GM21423 (cell line): ENCODE measurements around the gene SYT1.
"Not testable (repeated sequence)": the region's sequence is repeated elsewhere in the genome, so short reads cannot be mapped to it uniquely, and the experiment has no call there.

ENCODE experiments used
- ATAC-seq: cut with Tn5 transposase; IDR thresholded peaks from one replicate; pipeline ENCODE4 v1.9.1; 2021; ENCODE audit warnings: mild to moderate bottlenecking, moderate library complexity; ENCODE audit not compliant: unreplicated experiment

Gene SYT1

DNA sequence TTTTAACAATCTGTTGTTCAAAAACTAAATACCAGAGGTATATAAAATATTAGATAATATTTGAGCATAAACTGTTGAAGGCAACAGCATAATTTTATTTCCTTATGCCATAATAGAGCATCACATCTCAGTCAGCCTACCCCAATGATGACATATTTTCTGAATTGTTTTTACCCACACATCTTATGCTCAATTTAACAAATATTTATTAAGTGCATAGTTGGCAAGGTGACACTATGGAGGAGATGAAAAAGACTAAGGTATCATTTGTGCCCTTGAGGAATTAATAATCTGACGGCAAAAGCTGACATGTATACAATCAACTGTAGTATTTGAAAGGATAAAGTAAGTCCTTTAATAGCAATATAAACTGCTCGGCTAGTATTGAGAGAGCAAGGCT lies 102.4 kb downstream of the SYT1 start:
- ATAC-seq, result no peak

DNA sequence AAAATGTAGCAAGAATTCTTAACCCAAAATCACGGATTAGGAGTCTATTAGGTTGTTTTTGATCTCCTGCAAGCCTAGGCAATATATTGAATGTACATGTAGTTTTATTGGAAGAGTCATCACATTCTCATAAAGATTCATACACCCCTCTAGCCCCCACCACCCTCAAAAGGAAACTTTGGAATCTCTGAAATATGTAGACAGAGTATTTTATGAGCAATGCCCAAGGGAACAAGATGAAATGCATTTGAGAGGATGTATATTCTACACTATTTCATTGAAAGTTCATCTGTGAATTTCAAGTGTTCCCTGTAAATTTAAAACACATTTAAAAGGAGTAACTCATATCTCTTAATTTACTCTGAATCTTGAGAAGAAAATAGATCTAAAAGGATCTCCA lies 103.7 kb downstream of the SYT1 start:
- no peak for ATAC-seq

DNA sequence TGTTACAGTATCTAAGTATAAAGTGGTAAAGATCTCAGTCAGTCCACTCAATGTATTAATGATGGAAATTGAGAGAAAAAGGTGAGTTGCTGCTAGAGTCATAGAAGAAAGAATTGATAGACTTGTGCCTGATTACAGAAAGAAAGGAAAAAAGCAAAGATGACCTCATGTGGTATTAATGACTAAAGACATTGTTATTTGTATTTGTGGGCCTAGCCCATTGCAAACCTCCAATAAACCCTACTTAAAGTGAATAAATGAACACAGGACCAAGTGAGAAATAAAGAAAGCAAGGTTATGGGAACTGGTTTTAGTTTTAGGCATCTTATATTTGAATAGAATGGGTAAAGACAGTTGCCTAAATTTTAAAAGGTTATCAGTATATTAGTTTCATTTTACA lies 105.5 kb downstream of the SYT1 start:
- ATAC-seq, result no peak

DNA sequence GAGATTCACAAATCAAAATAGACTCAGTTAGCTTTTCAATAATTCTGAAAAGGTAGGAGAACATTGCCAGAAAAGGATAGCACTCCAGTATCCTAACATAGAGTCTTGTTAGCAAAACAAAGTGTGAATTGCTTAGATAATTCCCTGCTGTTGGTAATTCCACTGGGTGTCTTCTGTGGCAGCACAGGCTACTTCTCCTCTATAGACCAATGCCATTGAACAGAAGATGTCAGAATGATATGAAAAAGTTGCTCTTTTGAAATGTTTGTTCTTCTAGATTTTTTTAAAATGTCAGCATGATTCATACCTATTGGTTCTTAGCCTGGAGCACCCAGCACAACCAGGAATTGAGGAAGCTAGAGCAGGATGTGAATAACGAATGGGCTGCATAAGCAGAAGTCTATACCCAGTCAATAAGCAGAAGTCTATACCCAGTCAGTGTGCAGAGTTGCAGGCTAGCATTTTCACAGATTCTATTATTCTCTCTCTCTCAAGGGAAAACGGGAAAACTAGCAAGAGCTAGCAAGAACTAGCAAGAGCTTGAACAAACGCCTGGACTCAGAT lies 112.8 kb downstream of the SYT1 start:
- no peak for ATAC-seq

- ATAC-seq, result no peak
Observed at GRCh38 chr12:78994168-78994791, 129.7 kb downstream of the SYT1 start.

DNA sequence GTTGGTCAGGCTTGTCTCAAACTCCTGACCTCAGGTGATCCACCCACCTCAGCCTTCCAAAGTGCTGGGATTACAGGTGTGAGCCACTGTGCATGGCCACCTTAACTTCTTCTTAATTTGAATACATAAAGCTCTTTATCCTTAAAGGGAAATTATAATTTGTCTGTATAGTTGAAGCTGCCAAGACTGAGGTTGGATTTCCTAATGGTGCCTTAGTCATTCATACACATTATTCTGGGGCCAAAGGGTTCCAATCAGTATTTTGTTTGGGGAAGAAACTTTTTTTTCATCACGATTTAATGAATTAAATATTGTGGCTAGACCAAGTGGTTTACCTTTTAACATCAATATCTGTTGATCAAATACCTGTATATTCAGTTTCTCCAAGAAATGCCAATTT lies 135.9 kb downstream of the SYT1 start:
- no peak for ATAC-seq

GRCh38 chr12:79001404-79001803 lies 136.8 kb downstream of the SYT1 start:
- no peak for ATAC-seq

DNA sequence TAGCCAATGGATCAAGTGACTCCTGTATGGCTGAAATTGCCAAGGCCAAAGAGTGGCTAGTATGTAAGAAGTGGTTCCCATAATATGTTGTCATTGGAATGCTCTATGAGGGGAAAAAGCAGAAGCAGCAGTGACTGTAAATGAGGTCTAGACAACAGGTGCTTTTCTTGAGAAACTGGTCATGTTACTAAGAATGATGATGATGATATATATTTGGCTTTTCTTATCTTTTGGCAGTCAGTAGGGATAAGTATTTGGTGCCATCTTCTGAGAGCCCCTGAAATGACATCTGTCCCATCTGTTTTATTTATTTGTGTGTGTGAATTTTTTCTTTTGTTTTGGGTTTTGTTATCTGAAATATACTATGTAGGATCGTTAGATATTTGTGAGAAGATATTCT lies 141.7 kb downstream of the SYT1 start:
- ATAC-seq, result no peak

GRCh38 chr12:79008591-79008990 lies 144.0 kb downstream of the SYT1 start:
- no peak for ATAC-seq

GRCh38 chr12:79012636-79013035 lies 148.1 kb downstream of the SYT1 start:
- ATAC-seq, result no peak

- no peak for ATAC-seq
Observed at GRCh38 chr12:79016181-79016580, 151.6 kb downstream of the SYT1 start.

DNA sequence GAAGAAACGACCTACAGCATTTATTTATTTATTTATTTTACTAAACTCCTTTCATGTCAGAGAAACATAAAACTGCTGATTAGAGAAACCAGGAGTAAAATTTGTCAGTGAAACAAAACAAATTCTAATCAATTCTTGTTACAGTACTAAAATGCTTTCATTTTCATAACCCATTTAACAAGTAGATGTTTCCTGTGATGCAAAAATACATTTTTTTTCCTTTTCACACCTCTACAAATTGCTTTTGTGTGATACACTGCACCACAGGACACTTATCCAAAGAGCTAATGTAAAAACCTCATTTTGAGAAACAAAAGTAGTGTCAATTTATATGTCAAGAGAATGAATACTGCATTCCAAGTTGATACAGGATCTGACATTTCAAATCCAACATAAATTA lies 155.1 kb downstream of the SYT1 start:
- ATAC-seq, result peak; percentile 86

GRCh38 chr12:79020106-79020505 lies 155.5 kb downstream of the SYT1 start:
- no peak for ATAC-seq

GRCh38 chr12:79021021-79021420 lies 156.4 kb downstream of the SYT1 start:
- ATAC-seq, result no peak

DNA sequence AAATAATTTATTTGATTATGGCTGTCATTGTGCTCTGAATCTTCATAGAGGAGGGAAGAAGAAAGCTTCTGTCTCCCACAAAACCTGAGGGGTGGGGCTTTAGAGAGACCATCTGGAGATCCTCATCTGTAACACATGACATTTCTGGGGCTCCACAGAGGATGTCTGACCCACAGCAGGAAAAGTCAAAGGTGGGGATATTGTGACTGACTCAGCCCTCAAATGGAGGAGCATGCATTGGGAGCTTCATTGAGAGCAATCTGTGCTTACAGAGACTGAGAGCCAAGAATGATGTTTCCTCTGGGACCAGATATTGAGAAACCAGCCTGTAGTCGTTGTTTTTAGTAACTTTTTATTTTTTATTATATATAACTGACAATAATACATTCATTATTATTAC lies 158.7 kb downstream of the SYT1 start:
- no peak for ATAC-seq

DNA sequence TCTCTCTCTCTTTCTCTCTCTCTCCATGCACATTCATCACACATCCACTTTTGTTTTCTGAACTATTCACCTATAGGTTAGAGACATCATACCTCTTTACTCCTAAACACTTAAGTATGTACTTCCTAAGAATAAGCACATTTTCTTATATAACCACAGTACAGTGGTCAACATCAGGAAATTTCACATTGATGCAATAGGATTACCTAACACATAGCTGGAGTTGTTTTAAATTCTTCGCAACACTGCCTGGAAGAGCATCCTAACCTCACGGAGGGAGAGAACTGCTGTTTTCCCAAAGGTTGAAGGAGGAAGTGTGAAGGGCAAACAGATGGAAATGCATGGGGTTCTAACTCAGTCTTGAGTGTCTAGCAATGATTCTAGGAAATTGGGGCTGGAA lies 159.2 kb downstream of the SYT1 start:
- ATAC-seq, result no peak

DNA sequence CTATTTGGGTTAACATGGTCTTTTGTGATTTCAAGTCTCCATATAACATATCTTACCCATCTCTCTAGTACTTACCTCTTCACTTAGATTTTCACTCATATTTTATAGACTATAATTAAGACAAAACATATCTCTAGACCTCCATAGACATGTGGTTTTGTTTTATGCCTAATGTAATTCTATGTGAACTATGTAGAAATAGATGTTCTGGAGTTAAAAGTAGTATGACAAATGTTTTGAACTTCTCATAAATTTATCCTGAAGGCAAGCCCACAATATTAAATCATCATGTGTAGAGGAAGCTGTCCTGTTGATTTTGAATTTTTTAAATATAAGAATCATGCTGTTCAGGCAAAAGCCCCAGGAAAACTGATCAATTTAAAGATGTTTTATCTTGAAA lies 169.2 kb downstream of the SYT1 start:
- ATAC-seq, result no peak

GRCh38 chr12:79044748-79045147 lies 180.2 kb downstream of the SYT1 start:
- ATAC-seq, result not testable (repeated sequence)

DNA sequence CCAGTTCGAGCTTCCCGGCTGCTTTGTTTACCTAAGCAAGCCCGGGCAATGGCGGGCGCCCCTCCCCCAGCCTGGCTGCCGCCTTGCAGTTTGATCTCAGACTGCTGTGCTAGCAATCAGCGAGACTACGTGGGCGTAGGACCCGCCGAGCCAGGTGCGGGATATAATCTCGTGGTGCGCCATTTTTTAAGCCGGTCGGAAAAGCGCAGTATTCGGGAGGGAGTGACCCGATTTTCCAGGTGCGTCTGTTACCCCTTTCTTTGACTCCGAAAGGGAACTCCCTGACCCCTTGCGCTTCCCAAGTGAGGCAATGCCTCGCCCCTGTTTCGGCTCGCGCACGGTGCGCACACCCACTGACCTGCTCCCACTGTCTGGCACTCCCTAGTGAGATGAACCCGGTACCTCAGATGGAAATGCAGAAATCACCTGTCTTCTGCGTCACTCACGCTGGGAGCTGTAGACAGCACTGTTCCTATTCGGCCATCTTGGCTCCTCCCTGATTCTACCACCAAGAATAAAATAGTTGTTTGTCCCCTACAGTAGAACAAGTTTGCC lies 180.7 kb downstream of the SYT1 start:
- not testable (repeated sequence) for ATAC-seq

DNA sequence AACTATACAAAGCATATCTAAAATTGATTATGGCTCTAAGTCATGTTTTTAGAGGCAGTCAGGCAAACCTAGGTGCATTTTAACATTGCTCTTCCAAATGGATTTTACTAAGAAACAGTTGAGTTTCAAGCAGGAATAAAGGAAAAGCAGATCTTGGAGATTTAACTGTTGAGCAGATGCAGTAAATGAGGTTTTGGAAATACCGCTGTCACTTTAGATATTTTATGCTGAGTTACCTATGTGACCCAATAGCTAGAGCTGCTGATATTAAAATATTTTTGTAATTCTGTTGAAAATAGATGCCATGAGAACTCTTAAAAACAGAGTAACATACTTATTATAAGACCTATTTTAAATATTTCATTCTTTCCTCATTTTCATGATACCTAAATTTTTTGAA lies 181.4 kb downstream of the SYT1 start:
- no peak for ATAC-seq

GRCh38 chr12:79048962-79049361 lies 184.4 kb downstream of the SYT1 start:
- no peak for ATAC-seq

DNA sequence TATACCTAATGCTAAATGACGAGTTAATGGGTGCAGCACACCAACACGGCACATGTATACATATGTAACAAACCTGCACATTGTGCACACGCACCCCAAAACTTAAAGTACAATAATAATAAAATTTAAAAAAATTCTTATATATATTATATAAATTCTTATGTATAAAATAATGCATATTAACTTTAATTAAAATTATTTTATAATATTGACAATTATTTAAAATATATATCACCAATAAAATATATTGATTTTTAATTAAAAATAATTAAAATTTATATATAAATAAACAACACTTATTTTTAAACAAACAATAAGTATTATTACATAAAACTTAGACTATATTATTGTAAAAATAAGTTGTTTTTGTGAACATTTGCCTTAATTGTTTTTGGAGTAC lies 188.8 kb downstream of the SYT1 start:
- no peak for ATAC-seq
